MM.1S (cell line): ENCODE measurements around the gene ADSS1.

Source experiments
- EZH2 ChIP-seq: fragments of 300-600 bp; sonication (generic); optimal IDR thresholded peaks from 2 replicates; pipeline ENCODE3; 2017; ENCODE audit warnings: low read depth, mild to moderate bottlenecking, antibody characterized with exemption, low read length, mixed read lengths
- TF ChIP-seq, protein P1 (sequence below): fragments of 300-600 bp; sonication (generic); IDR thresholded peaks from 2 replicates; pipeline ENCODE4 v1.5.1; 2016; ENCODE audit warnings: antibody characterized with exemption, low read length, mixed read lengths

DNA sequence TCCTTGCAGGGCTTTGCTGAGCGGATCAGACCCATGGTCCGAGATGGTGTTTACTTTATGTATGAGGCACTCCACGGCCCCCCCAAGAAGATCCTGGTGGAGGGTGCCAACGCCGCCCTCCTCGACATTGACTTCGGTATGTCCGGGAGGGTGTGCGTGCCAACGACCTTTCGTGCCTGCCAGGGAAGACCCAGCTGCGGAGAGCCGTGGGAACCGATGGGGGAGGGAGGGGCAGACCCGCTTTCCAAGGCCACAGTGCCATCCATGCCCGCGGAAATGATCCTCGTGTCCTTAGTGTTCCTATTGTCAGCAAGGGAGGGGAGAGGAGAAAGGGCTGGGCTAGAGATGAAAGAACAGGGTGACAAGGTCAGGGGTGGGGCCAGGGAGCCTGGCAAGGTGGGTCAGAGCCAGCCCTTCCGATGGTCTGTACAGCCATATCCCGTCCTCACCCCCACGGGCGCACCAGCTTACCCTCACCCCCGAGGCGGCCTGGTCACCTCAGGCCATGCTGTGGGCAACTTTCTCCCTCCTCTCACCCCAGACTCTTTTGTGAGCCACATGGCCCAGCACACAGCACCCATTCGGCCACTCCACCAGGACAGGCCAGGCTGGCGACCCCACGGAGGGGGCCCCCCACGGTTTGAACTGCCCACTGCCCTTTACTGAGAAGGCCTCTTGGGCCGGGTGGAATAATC lies 17.2 kb downstream of the ADSS1 start:
- TF ChIP-seq, protein P1, sequence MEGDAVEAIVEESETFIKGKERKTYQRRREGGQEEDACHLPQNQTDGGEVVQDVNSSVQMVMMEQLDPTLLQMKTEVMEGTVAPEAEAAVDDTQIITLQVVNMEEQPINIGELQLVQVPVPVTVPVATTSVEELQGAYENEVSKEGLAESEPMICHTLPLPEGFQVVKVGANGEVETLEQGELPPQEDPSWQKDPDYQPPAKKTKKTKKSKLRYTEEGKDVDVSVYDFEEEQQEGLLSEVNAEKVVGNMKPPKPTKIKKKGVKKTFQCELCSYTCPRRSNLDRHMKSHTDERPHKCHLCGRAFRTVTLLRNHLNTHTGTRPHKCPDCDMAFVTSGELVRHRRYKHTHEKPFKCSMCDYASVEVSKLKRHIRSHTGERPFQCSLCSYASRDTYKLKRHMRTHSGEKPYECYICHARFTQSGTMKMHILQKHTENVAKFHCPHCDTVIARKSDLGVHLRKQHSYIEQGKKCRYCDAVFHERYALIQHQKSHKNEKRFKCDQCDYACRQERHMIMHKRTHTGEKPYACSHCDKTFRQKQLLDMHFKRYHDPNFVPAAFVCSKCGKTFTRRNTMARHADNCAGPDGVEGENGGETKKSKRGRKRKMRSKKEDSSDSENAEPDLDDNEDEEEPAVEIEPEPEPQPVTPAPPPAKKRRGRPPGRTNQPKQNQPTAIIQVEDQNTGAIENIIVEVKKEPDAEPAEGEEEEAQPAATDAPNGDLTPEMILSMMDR: no peak
- no peak for TF ChIP-seq EZH2
